Islet of Langerhans (tissue), 1 donor: ENCODE results near the gene NR2C2.
"Not testable (repeated sequence)": the region's sequence is repeated elsewhere in the genome, so short reads cannot be mapped to it uniquely, and the experiment has no call there.

ENCODE experiments used
- FAIRE-seq: peaks from one replicate; lab custom pipeline; 2011; peaks lifted over from hg19 to GRCh38; lab: Jason Lieb, UNC

The NR2C2 gene

GRCh38 chr3:14962762-14963161 is 15.4 kb downstream of the NR2C2 start:
- FAIRE-seq: no peak

GRCh38 chr3:14967285-14967684 is 19.9 kb downstream of the NR2C2 start:
- FAIRE-seq: no peak

- no peak for FAIRE-seq
Observed at GRCh38 chr3:14969671-14970070, 22.3 kb downstream of the NR2C2 start.

- no peak for FAIRE-seq
Observed at GRCh38 chr3:14976317-14976716, 28.9 kb downstream of the NR2C2 start.

GRCh38 chr3:14980689-14981088 is 33.3 kb downstream of the NR2C2 start:
- no peak for FAIRE-seq

GRCh38 chr3:14984581-14985113 is 37.3 kb downstream of the NR2C2 start:
- no peak for FAIRE-seq

- FAIRE-seq: no peak
Observed at GRCh38 chr3:14988988-14989394, 41.6 kb downstream of the NR2C2 start.

GRCh38 chr3:14989943-14990779 is 42.8 kb downstream of the NR2C2 start:
- FAIRE-seq: no peak

- no peak for FAIRE-seq
Observed at GRCh38 chr3:14990780-14991148, 43.4 kb downstream of the NR2C2 start.

- FAIRE-seq: no peak
Observed at GRCh38 chr3:14991151-14991742, 43.9 kb downstream of the NR2C2 start.

GRCh38 chr3:14991818-14992612 is 44.6 kb downstream of the NR2C2 start:
- FAIRE-seq: no peak

GRCh38 chr3:14997941-14998340 is 50.6 kb downstream of the NR2C2 start:
- FAIRE-seq: no peak

GRCh38 chr3:14999182-14999581 is 51.8 kb downstream of the NR2C2 start:
- FAIRE-seq: not testable (repeated sequence)

- FAIRE-seq: no peak
Observed at GRCh38 chr3:15007681-15008141, 60.3 kb downstream of the NR2C2 start.

GRCh38 chr3:15009167-15009566 is 61.8 kb downstream of the NR2C2 start:
- FAIRE-seq: no peak

- FAIRE-seq: no peak
Observed at GRCh38 chr3:15010664-15011063, 63.3 kb downstream of the NR2C2 start.

GRCh38 chr3:15011174-15011573 is 63.8 kb downstream of the NR2C2 start:
- FAIRE-seq: no peak

- no peak for FAIRE-seq
Observed at GRCh38 chr3:15014606-15015328, 67.4 kb downstream of the NR2C2 start.

- no peak for FAIRE-seq
Observed at GRCh38 chr3:15015456-15015855, 68.1 kb downstream of the NR2C2 start.

- FAIRE-seq: no peak
Observed at GRCh38 chr3:15017191-15017590, 69.8 kb downstream of the NR2C2 start.

GRCh38 chr3:15023249-15023648 is 75.9 kb downstream of the NR2C2 start:
- no peak for FAIRE-seq

- FAIRE-seq: no peak
Observed at GRCh38 chr3:15023719-15024118, 76.3 kb downstream of the NR2C2 start.
